IgD-negative memory B cell (primary cell): ENCODE data around the gene UQCR10. TPM values are rescaled to one million over a fixed set of nuclear protein-coding genes. Genes with fewer than 3 reads are reported as not detected.

Experiments
- H3K27ac Mint-ChIP-seq, 3 donors: one replicate each; pipeline ENCODE4 v1.8.0; 2020 to 2022; ENCODE audit warnings: mild to moderate bottlenecking in 3 of 3, mixed read lengths in 3 of 3, moderate library complexity in 1 of 3
- H3K27me3 Mint-ChIP-seq: one replicate; pipeline ENCODE4 v1.8.0; 2021; ENCODE audit warnings: mixed read lengths
- H3K36me3 Mint-ChIP-seq: one replicate; pipeline ENCODE4 v1.8.0; 2020; ENCODE audit warnings: mild to moderate bottlenecking, mixed read lengths
- H3K4me1 Mint-ChIP-seq, 3 donors: one replicate each; pipeline ENCODE4 v1.8.0; 2020 to 2022; ENCODE audit warnings: mixed read lengths in 3 of 3, mild to moderate bottlenecking in 1 of 3
- H3K4me3 Mint-ChIP-seq, 4 donors: one replicate each; pipeline ENCODE4 v1.8.0; 2020 to 2022; ENCODE audit warnings: mild to moderate bottlenecking in 4 of 4, mixed read lengths in 4 of 4, moderate library complexity in 3 of 4
- H3K9me3 Mint-ChIP-seq, 3 donors: one replicate each; pipeline ENCODE4 v1.8.0; 2020 to 2021; ENCODE audit warnings: mixed read lengths in 3 of 3, mild to moderate bottlenecking in 1 of 3
- polyA plus RNA-seq: library from polyadenylated mRNA; unstranded; fragments of 300-500 nt; fragmentation: Illumina TruSeq; gene quantifications from one replicate; pipeline ENCODE4 v1.2.3, GENCODE V29; 2021

Gene UQCR10
- 255 TPM for polyA plus RNA-seq

GRCh38 chr22:29767171-29768051 is at the start of gene UQCR10:
Gene UQCR10 (plus strand): TSS chr22:29767369. CDS start chr22:29767399, 30 bp downstream.
- peak within 1 kb of the TSS; percentile 95 to 100 (median 99) for H3K4me3 Mint-ChIP-seq
- H3K9me3 Mint-ChIP-seq: no peaks in the 10 kb centered on the region
- peaks cover 6% of the 10 kb centered on the region for H3K36me3 Mint-ChIP-seq
- peak within 1 kb of the TSS; percentile 85 to 94 (median 89) for H3K27ac Mint-ChIP-seq
- H3K4me1 Mint-ChIP-seq: peaks cover 15 to 28% (median 18%) of the 10 kb centered on the region in 3 donors
- H3K27me3 Mint-ChIP-seq: no peaks in the 10 kb centered on the region

GRCh38 chr22:29717789-29718188 is 49.4 kb upstream of the UQCR10 start:
- Mint-ChIP-seq H3K4me1 (peaks cover 0 to 10% (median 2%) of the 10 kb centered on the region in 3 donors), H3K9me3 (no peaks in the 10 kb centered on the region), H3K27me3 (peaks cover 39% of the 10 kb centered on the region), H3K36me3 (no peaks in the 10 kb centered on the region), H3K4me3 (no peak overlapping the region), H3K27ac (no peak overlapping the region)

- Mint-ChIP-seq H3K27me3 (peaks cover 43% of the 10 kb centered on the region), H3K9me3 (no peaks in the 10 kb centered on the region), H3K4me3 (peak overlapping the region in 1 of 4 donors; percentile 49), H3K4me1 (peaks cover 0 to 10% (median 2%) of the 10 kb centered on the region in 3 donors), H3K27ac (no peak overlapping the region), H3K36me3 (no peaks in the 10 kb centered on the region)
Observed at GRCh38 chr22:29718949-29719898, 47.9 kb upstream of the UQCR10 start.

GRCh38 chr22:29719899-29720645 is 47.1 kb upstream of the UQCR10 start, which contains the start of gene CABP7:
Gene CABP7 (plus strand): TSS chr22:29720003. CDS start chr22:29720425, 422 bp downstream.
- Mint-ChIP-seq H3K27ac (no peak within 1 kb of the TSS), H3K4me1 (peaks cover 0 to 10% (median 2%) of the 10 kb centered on the region in 3 donors), H3K4me3 (peak within 1 kb of the TSS in 1 of 4 donors; percentile 49), H3K9me3 (no peaks in the 10 kb centered on the region), H3K27me3 (peaks cover 39% of the 10 kb centered on the region), H3K36me3 (no peaks in the 10 kb centered on the region)

- H3K4me3 Mint-ChIP-seq: no peak overlapping the region
- no peaks in the 10 kb centered on the region for H3K36me3 Mint-ChIP-seq
- no peak overlapping the region for H3K27ac Mint-ChIP-seq
- H3K9me3 Mint-ChIP-seq: no peaks in the 10 kb centered on the region
- peaks cover 39% of the 10 kb centered on the region for H3K27me3 Mint-ChIP-seq
- peaks cover 0 to 10% (median 2%) of the 10 kb centered on the region in 3 donors for H3K4me1 Mint-ChIP-seq
Observed at GRCh38 chr22:29720811-29721323, 46.3 kb upstream of the UQCR10 start.

GRCh38 chr22:29722151-29722550 is 45.0 kb upstream of the UQCR10 start:
- Mint-ChIP-seq H3K36me3 (no peaks in the 10 kb centered on the region), H3K4me1 (peaks cover 0 to 10% (median 2%) of the 10 kb centered on the region in 3 donors)

GRCh38 chr22:29722587-29722986 is 44.6 kb upstream of the UQCR10 start:
- H3K4me3 Mint-ChIP-seq: no peak overlapping the region
- H3K27ac Mint-ChIP-seq: no peak overlapping the region
- no peaks in the 10 kb centered on the region for H3K9me3 Mint-ChIP-seq
- H3K4me1 Mint-ChIP-seq: peaks cover 0 to 9% (median 2%) of the 10 kb centered on the region in 3 donors
- H3K36me3 Mint-ChIP-seq: no peaks in the 10 kb centered on the region
- H3K27me3 Mint-ChIP-seq: peaks cover 30% of the 10 kb centered on the region

More at GRCh38 chr22:29722151-29722550, 45.0 kb upstream of the UQCR10 start:
- H3K4me3 Mint-ChIP-seq: no peak overlapping the region
- H3K27ac Mint-ChIP-seq: no peak overlapping the region
- no peaks in the 10 kb centered on the region for H3K9me3 Mint-ChIP-seq
- H3K27me3 Mint-ChIP-seq: peaks cover 35% of the 10 kb centered on the region

- peaks cover 0 to 2% (median 0%) of the 10 kb centered on the region in 3 donors for H3K4me1 Mint-ChIP-seq
- no peaks in the 10 kb centered on the region for H3K9me3 Mint-ChIP-seq
- H3K27me3 Mint-ChIP-seq: peaks cover 23% of the 10 kb centered on the region
- H3K27ac Mint-ChIP-seq: no peak overlapping the region
- no peak overlapping the region for H3K4me3 Mint-ChIP-seq
- no peaks in the 10 kb centered on the region for H3K36me3 Mint-ChIP-seq
Observed at GRCh38 chr22:29723766-29724165, 43.4 kb upstream of the UQCR10 start.

- H3K36me3 Mint-ChIP-seq: no peaks in the 10 kb centered on the region
- H3K4me1 Mint-ChIP-seq: no peaks in the 10 kb centered on the region
- H3K4me3 Mint-ChIP-seq: no peak overlapping the region
- no peak overlapping the region for H3K27ac Mint-ChIP-seq
- H3K27me3 Mint-ChIP-seq: peaks cover 15% of the 10 kb centered on the region
- H3K9me3 Mint-ChIP-seq: no peaks in the 10 kb centered on the region
Observed at GRCh38 chr22:29724843-29725242, 42.3 kb upstream of the UQCR10 start.

GRCh38 chr22:29726106-29726505 is 41.1 kb upstream of the UQCR10 start:
- H3K36me3 Mint-ChIP-seq: no peaks in the 10 kb centered on the region
- H3K9me3 Mint-ChIP-seq: no peaks in the 10 kb centered on the region
- no peak overlapping the region for H3K4me3 Mint-ChIP-seq
- no peak overlapping the region for H3K27ac Mint-ChIP-seq
- peaks cover 15% of the 10 kb centered on the region for H3K27me3 Mint-ChIP-seq
- no peaks in the 10 kb centered on the region for H3K4me1 Mint-ChIP-seq

- H3K9me3 Mint-ChIP-seq: no peaks in the 10 kb centered on the region
- H3K4me3 Mint-ChIP-seq: no peak overlapping the region
- H3K27me3 Mint-ChIP-seq: peaks cover 12% of the 10 kb centered on the region
- no peaks in the 10 kb centered on the region for H3K36me3 Mint-ChIP-seq
- H3K27ac Mint-ChIP-seq: no peak overlapping the region
- H3K4me1 Mint-ChIP-seq: no peaks in the 10 kb centered on the region
Observed at GRCh38 chr22:29726512-29727130, 40.5 kb upstream of the UQCR10 start.

GRCh38 chr22:29727131-29727523 is 40.0 kb upstream of the UQCR10 start:
- Mint-ChIP-seq H3K27ac (no peak overlapping the region), H3K36me3 (no peaks in the 10 kb centered on the region), H3K4me1 (no peaks in the 10 kb centered on the region), H3K9me3 (no peaks in the 10 kb centered on the region), H3K4me3 (no peak overlapping the region), H3K27me3 (peaks cover 8% of the 10 kb centered on the region)

GRCh38 chr22:29729161-29729560 is 38.0 kb upstream of the UQCR10 start:
- Mint-ChIP-seq H3K27me3 (peaks cover 5% of the 10 kb centered on the region), H3K36me3 (no peaks in the 10 kb centered on the region), H3K4me3 (no peak overlapping the region), H3K9me3 (no peaks in the 10 kb centered on the region), H3K4me1 (no peaks in the 10 kb centered on the region), H3K27ac (peak overlapping the region in 2 of 3 donors; percentile 63 to 88)
